Lower leg skin (tissue), 4 donors: Measurements from ENCODE around the gene HSPA5. TPM values are rescaled to one million over a fixed set of nuclear protein-coding genes. Genes with fewer than 3 reads are reported as not detected.

Experiments used
- DNase-seq, 2 donors: peaks; one replicate each; pipeline ENCODE4 v3.0.0-alpha.2; 2019; ENCODE audit warnings: low spot score in 2 of 2
- H3K4me3 ChIP-seq: fragments of 200-600 bp; sonication (generic); 2 replicates; pipeline ENCODE4 v1.5.1; 2017; ENCODE audit warnings: mild to moderate bottlenecking, low read depth; ENCODE audit not compliant: poor library complexity, severe bottlenecking
- POLR2A ChIP-seq, 2 donors: fragments of 450-650 bp; IDR thresholded peaks; one replicate each; pipeline ENCODE4 v1.6.1; 2016 to 2017; ENCODE audit warnings: antibody characterized with exemption in 2 of 2, mild to moderate bottlenecking in 1 of 2, moderate library complexity in 1 of 2
- WGBS, 2 donors: methylation state at CpG; one replicate each; pipeline ENCODE4 v1.1.5; 2018; 5-methylcytosine and 5-hydroxymethylcytosine counted together
- intact Hi-C: fragments of 100-400 bp; cut with DNase I; formaldehyde crosslinking; loops from one replicate; pipeline ENCODE4 v1.15.0; 2023; ENCODE audit warnings: low total_unique reads
- total RNA-seq, 4 donors: library from RNA; depleted of rRNA; stranded (reverse); fragments of >200 nt; gene quantifications; one replicate each; pipeline ENCODE4 v1.1.0, GENCODE V29; 2016
- TF ChIP-seq, protein P1 (sequence below), 3 donors: fragments of 450-650 bp; IDR thresholded peaks; one replicate each; pipeline ENCODE4 v1.5.1; 2016; ENCODE audit warnings: antibody characterized with exemption in 3 of 3, mild to moderate bottlenecking in 3 of 3, moderate library complexity in 2 of 3

Gene HSPA5
- total RNA-seq, 4 donors from 2014 or later = 55.9 to 72.3 (median 65.7) TPM

GRCh38 chr9:125189011-125189360 lies 52.2 kb downstream of the HSPA5 start:
- WGBS, 2 donors = 0 to 1% methylated on average over 20 to 26 of the region's 26 CpGs
- TF ChIP-seq POLR2A (IDR thresholded peaks at IDR 0.05) = no peak
- TF ChIP-seq, protein P1, sequence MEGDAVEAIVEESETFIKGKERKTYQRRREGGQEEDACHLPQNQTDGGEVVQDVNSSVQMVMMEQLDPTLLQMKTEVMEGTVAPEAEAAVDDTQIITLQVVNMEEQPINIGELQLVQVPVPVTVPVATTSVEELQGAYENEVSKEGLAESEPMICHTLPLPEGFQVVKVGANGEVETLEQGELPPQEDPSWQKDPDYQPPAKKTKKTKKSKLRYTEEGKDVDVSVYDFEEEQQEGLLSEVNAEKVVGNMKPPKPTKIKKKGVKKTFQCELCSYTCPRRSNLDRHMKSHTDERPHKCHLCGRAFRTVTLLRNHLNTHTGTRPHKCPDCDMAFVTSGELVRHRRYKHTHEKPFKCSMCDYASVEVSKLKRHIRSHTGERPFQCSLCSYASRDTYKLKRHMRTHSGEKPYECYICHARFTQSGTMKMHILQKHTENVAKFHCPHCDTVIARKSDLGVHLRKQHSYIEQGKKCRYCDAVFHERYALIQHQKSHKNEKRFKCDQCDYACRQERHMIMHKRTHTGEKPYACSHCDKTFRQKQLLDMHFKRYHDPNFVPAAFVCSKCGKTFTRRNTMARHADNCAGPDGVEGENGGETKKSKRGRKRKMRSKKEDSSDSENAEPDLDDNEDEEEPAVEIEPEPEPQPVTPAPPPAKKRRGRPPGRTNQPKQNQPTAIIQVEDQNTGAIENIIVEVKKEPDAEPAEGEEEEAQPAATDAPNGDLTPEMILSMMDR (IDR thresholded peaks at IDR 0.05) = no peak
- peak; percentile 23 to 90 for DNase-seq
- intact Hi-C loops = no loop called here
- H3K4me3 ChIP-seq = peak overlapping the region; percentile 99

Other genes starting within 250 kb of the HSPA5 start
- gene SCAI, start 97.8 kb downstream of the HSPA5 start, total RNA-seq = 1 to 10 TPM; 2.9 to 9.2 (median 5.8) TPM
- gene PPP6C, start 51.5 kb downstream of the HSPA5 start, total RNA-seq = 10 to 100 TPM; 26.0 to 29.9 (median 29.5) TPM
- 10 to 100 TPM; 12.3 to 17.9 (median 14.1) TPM for gene RABEPK, start 40.8 kb downstream of the HSPA5 start, total RNA-seq
- gene GAPVD1, start 20.5 kb upstream of the HSPA5 start, total RNA-seq = 10 to 100 TPM; 50.9 to 79.0 (median 53.4) TPM